GM12878 (cell line): ENCODE data around the gene CHMP4B. TPM values are rescaled to one million over a fixed set of nuclear protein-coding genes. Genes with fewer than 3 reads are reported as not detected.

Experiments
- BCL11A ChIP-seq: IDR thresholded peaks from 2 replicates; pipeline ENCODE4 v1.6.1; 2011; ENCODE audit warnings: low read depth, low read length
- CREB1 ChIP-seq: IDR thresholded peaks from 2 replicates; pipeline ENCODE4 v1.6.1; 2012; ENCODE audit warnings: low read depth, mild to moderate bottlenecking, inconsistent platforms
- CREM ChIP-seq: IDR thresholded peaks from 2 replicates; pipeline ENCODE4 v1.6.1; 2014; ENCODE audit warnings: antibody characterized with exemption, low read depth
- EED ChIP-seq: sonication (generic); IDR thresholded peaks from 2 replicates; pipeline ENCODE4 v1.6.1; 2016; ENCODE audit warnings: antibody characterized with exemption, low read depth
- EP300 ChIP-seq, 2 experiments: fragments of 150-350 bp in 1 of 2; IDR thresholded peaks; 2 replicates each; pipeline ENCODE4 v1.6.1; 2011 to 2012; ENCODE audit warnings: low read depth in 2 of 2, low read length in 2 of 2, borderline replicate concordance in 1 of 2, improper control_type of control experiment in 1 of 2, inconsistent platforms in 1 of 2; ENCODE audit not compliant: control insufficient read depth in 1 of 2
- FOXM1 ChIP-seq: IDR thresholded peaks from 2 replicates; pipeline ENCODE4 v1.6.1; 2012; ENCODE audit warnings: low read depth, mild to moderate bottlenecking, inconsistent platforms, low read length, moderate library complexity
- MTA2 ChIP-seq: fragments of 450-650 bp; IDR thresholded peaks from 2 replicates; pipeline ENCODE4 v1.6.1; 2016; ENCODE audit warnings: low read depth, mild to moderate bottlenecking, moderate library complexity
- NFIC ChIP-seq: IDR thresholded peaks from 2 replicates; pipeline ENCODE4 v1.6.1; 2012; ENCODE audit warnings: low read depth, mild to moderate bottlenecking, inconsistent platforms, low read length, moderate library complexity
- POLR2AphosphoS5 ChIP-seq: IDR thresholded peaks from 2 replicates; pipeline ENCODE4 v1.6.1; 2011; ENCODE audit warnings: mild to moderate bottlenecking, low read length, inconsistent platforms
- RBBP5 ChIP-seq: fragments of 200-600 bp; sonication (generic); conservative IDR thresholded peaks from 2 replicates; pipeline ENCODE4 v1.6.1; 2016
- RELA ChIP-seq: fragments of 450-650 bp; IDR thresholded peaks from 2 replicates; pipeline ENCODE4 v1.8.0; 2014; ENCODE audit warnings: borderline replicate concordance; ENCODE audit not compliant: partially characterized antibody
- RUNX3 ChIP-seq: IDR thresholded peaks from 2 replicates; pipeline ENCODE4 v1.6.1; 2012; ENCODE audit warnings: low read length, inconsistent platforms
- SMC3 ChIP-seq: IDR thresholded peaks from 2 replicates; pipeline ENCODE4 v1.6.1; 2011; ENCODE audit warnings: low read length, improper control_type of control experiment, borderline replicate concordance
- TAF1 ChIP-seq: IDR thresholded peaks from 2 replicates; pipeline ENCODE4 v1.6.1; 2011; ENCODE audit warnings: mild to moderate bottlenecking, low read depth, low read length, borderline replicate concordance
- TCF3 ChIP-seq: IDR thresholded peaks from 2 replicates; pipeline ENCODE4 v1.6.1; 2012; ENCODE audit warnings: low read depth, mild to moderate bottlenecking, low read length, borderline replicate concordance; ENCODE audit not compliant: insufficient read depth
- ZNF24 ChIP-seq: fragments of 450-650 bp; IDR thresholded peaks from 2 replicates; pipeline ENCODE4 v1.6.1; 2017; ENCODE audit warnings: antibody characterized with exemption, mild to moderate bottlenecking
- polyA plus RNA-seq, 11 experiments: library from polyadenylated mRNA; depleted of rRNA in 4 of 11; unstranded in 6 of 11; stranded (reverse) in 5 of 11; fragments of >200 nt; fragmentation: Nextera tagmentation in 4 of 11; fragmentation: Illumina TruSeq in 1 of 11; extraction: Ambion mirVana in 4 of 11; extraction: Trizol in 1 of 11; gene quantifications; 1 replicate in 1 of 11; 2 replicates in 10 of 11; pipeline versions ENCODE4 v1.2.1 to v1.2.3, GENCODE V29; 2011 to 2016; ENCODE audit warnings: inconsistent platforms in 2 of 11, missing spikeins in 2 of 11, low read depth in 1 of 11
- total RNA-seq, 4 experiments: library from RNA; depleted of rRNA in 3 of 4; stranded (reverse); fragments of >200 nt in 3 of 4; fragmentation: Illumina TruSeq in 1 of 4; extraction: Trizol in 1 of 4; gene quantifications; 2 replicates each; pipeline versions ENCODE4 v1.2.1 to v1.2.3, GENCODE V29; 2013 to 2021
- TF ChIP-seq, protein P1 (sequence below): IDR thresholded peaks from 2 replicates; pipeline ENCODE4 v1.6.1; 2012; ENCODE audit warnings: mild to moderate bottlenecking, low read depth, low read length
- TF ChIP-seq, protein P2 (sequence below): fragments of 450-650 bp; IDR thresholded peaks from 2 replicates; pipeline ENCODE4 v1.6.1; 2017; ENCODE audit warnings: low read depth, mild to moderate bottlenecking, moderate library complexity
- TF ChIP-seq, protein P3 (sequence below): IDR thresholded peaks from 2 replicates; pipeline ENCODE4 v1.6.1; 2011; ENCODE audit warnings: borderline replicate concordance, low read depth, mild to moderate bottlenecking, moderate library complexity, low read length; ENCODE audit not compliant: insufficient read depth, poor library complexity, severe bottlenecking
- TF ChIP-seq, protein P4 (sequence below): IDR thresholded peaks from 2 replicates; pipeline ENCODE4 v1.6.1; 2012; ENCODE audit warnings: low read length, inconsistent platforms

Gene CHMP4B
- total and polyA plus RNA-seq, 10 of the 15 experiments (the other 5 are each of a cell fraction or from before 2014, with no cell fraction given) = 4.2 to 118 (median 49.6) TPM

DNA sequence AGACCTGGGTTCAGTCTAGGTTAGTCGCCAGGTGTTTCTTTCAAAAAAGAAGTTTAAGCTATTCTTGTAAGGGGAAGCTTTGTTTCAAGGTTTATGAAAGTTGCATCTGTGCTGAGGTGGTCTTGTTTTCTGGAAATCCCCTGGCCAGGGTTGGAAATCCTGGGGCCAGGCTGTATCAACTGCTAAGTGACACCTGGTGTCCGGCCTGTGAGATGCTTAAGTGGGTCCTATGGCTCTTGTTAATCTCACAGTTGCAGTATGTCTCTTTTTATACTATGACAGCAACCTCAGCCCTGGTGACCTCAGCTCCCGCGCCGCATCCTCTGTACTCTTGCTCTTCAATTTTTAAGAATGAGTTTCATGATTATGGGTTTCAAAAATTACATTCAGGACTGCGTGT is 72.0 kb downstream of the CHMP4B start (continued):
- TF ChIP-seq, protein P1, sequence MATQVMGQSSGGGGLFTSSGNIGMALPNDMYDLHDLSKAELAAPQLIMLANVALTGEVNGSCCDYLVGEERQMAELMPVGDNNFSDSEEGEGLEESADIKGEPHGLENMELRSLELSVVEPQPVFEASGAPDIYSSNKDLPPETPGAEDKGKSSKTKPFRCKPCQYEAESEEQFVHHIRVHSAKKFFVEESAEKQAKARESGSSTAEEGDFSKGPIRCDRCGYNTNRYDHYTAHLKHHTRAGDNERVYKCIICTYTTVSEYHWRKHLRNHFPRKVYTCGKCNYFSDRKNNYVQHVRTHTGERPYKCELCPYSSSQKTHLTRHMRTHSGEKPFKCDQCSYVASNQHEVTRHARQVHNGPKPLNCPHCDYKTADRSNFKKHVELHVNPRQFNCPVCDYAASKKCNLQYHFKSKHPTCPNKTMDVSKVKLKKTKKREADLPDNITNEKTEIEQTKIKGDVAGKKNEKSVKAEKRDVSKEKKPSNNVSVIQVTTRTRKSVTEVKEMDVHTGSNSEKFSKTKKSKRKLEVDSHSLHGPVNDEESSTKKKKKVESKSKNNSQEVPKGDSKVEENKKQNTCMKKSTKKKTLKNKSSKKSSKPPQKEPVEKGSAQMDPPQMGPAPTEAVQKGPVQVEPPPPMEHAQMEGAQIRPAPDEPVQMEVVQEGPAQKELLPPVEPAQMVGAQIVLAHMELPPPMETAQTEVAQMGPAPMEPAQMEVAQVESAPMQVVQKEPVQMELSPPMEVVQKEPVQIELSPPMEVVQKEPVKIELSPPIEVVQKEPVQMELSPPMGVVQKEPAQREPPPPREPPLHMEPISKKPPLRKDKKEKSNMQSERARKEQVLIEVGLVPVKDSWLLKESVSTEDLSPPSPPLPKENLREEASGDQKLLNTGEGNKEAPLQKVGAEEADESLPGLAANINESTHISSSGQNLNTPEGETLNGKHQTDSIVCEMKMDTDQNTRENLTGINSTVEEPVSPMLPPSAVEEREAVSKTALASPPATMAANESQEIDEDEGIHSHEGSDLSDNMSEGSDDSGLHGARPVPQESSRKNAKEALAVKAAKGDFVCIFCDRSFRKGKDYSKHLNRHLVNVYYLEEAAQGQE = no peak
- TF ChIP-seq EED = peak; percentile 39; the same call in 1 of the 2 replicates
- TF ChIP-seq EP300 (IDR thresholded peaks at IDR 0.05; ENCODE audit: borderline replicate concordance in 1 of 2, control insufficient read depth in 1 of 2, low read depth in 2 of 2, low read length in 2 of 2) = peak in 1 of 2 experiments; percentile 56; a peak in 2 of 4 replicates
- no peak for TF ChIP-seq MTA2
- no peak for TF ChIP-seq ZNF24
- TF ChIP-seq TCF3 = peak; percentile 91
- peak; percentile 53 for TF ChIP-seq RUNX3
- TF ChIP-seq POLR2AphosphoS5 = peak; percentile 21; the same call in 1 of the 2 replicates
- TF ChIP-seq, protein P2, sequence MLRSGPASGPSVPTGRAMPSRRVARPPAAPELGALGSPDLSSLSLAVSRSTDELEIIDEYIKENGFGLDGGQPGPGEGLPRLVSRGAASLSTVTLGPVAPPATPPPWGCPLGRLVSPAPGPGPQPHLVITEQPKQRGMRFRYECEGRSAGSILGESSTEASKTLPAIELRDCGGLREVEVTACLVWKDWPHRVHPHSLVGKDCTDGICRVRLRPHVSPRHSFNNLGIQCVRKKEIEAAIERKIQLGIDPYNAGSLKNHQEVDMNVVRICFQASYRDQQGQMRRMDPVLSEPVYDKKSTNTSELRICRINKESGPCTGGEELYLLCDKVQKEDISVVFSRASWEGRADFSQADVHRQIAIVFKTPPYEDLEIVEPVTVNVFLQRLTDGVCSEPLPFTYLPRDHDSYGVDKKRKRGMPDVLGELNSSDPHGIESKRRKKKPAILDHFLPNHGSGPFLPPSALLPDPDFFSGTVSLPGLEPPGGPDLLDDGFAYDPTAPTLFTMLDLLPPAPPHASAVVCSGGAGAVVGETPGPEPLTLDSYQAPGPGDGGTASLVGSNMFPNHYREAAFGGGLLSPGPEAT = peak; percentile 50; the same call in 1 of the 2 replicates
- TF ChIP-seq SMC3 = peak; percentile 31; the same call in 1 of the 2 replicates
- peak; percentile 69; the same call in 1 of the 2 replicates for TF ChIP-seq CREM
- TF ChIP-seq, protein P3, sequence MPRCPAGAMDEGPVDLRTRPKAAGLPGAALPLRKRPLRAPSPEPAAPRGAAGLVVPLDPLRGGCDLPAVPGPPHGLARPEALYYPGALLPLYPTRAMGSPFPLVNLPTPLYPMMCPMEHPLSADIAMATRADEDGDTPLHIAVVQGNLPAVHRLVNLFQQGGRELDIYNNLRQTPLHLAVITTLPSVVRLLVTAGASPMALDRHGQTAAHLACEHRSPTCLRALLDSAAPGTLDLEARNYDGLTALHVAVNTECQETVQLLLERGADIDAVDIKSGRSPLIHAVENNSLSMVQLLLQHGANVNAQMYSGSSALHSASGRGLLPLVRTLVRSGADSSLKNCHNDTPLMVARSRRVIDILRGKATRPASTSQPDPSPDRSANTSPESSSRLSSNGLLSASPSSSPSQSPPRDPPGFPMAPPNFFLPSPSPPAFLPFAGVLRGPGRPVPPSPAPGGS = no peak
- TF ChIP-seq, protein P4, sequence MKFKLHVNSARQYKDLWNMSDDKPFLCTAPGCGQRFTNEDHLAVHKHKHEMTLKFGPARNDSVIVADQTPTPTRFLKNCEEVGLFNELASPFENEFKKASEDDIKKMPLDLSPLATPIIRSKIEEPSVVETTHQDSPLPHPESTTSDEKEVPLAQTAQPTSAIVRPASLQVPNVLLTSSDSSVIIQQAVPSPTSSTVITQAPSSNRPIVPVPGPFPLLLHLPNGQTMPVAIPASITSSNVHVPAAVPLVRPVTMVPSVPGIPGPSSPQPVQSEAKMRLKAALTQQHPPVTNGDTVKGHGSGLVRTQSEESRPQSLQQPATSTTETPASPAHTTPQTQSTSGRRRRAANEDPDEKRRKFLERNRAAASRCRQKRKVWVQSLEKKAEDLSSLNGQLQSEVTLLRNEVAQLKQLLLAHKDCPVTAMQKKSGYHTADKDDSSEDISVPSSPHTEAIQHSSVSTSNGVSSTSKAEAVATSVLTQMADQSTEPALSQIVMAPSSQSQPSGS = peak; percentile 50; the same call in 1 of the 2 replicates
- peak; percentile 71; the same call in 1 of the 2 replicates for TF ChIP-seq CREB1
- TF ChIP-seq TAF1 = no peak
- TF ChIP-seq NFIC = peak; percentile 75
- TF ChIP-seq FOXM1 = peak; percentile 80
- TF ChIP-seq RBBP5 = no peak
- TF ChIP-seq BCL11A = 0 out of 2 replicates have a peak, but pooled peaks have one; percentile 23
- TF ChIP-seq RELA = peak; percentile 55
